ENCODE results near the gene PHF21B. TPM values are rescaled to one million over a fixed set of nuclear protein-coding genes. Genes with fewer than 3 reads are reported as not detected.
"Not testable (repeated sequence)": the region's sequence is repeated elsewhere in the genome, so short reads cannot be mapped to it uniquely, and the experiment has no call there.

Gene PHF21B
- total RNA-seq, 2 experiments from 2014 or later = not detected

GRCh38 chr22:44925465-44926123 lies 84.2 kb downstream of the PHF21B start:
- Mint-ChIP-seq H3K36me3 (ENCODE audit: low read depth) (no peaks in the 10 kb centered on the region), H3K9me3 (no peaks in the 10 kb centered on the region), H3K4me3 (no peak overlapping the region), H3K27me3 (ENCODE audit: low read depth) (no peaks in the 10 kb centered on the region), H3K27ac (no peak overlapping the region), H3K4me1 (ENCODE audit: low read depth) (no peaks in the 10 kb centered on the region)
- no peak for DNase-seq
- intact Hi-C loops (cut with micrococcal nuclease) = no loop called here
- CTCF ChIA-PET = no interaction called here

GRCh38 chr22:44924710-44925109 lies 85.1 kb downstream of the PHF21B start:
- no peak overlapping the region for H3K27ac Mint-ChIP-seq
- H3K27me3 Mint-ChIP-seq (ENCODE audit: low read depth) = no peaks in the 10 kb centered on the region
- no peaks in the 10 kb centered on the region for H3K9me3 Mint-ChIP-seq
- intact Hi-C loops (cut with micrococcal nuclease) = no loop called here
- no peaks in the 10 kb centered on the region for H3K36me3 Mint-ChIP-seq (ENCODE audit: low read depth)
- CTCF ChIA-PET = no interaction called here
- H3K4me3 Mint-ChIP-seq = no peak overlapping the region
- H3K4me1 Mint-ChIP-seq (ENCODE audit: low read depth) = no peaks in the 10 kb centered on the region
- DNase-seq = no peak

- CTCF ChIA-PET = no interaction called here
- intact Hi-C loops (cut with micrococcal nuclease) = no loop called here
- Mint-ChIP-seq H3K36me3 (ENCODE audit: low read depth) (no peaks in the 10 kb centered on the region), H3K4me1 (ENCODE audit: low read depth) (no peaks in the 10 kb centered on the region), H3K4me3 (no peak overlapping the region), H3K9me3 (no peaks in the 10 kb centered on the region), H3K27me3 (ENCODE audit: low read depth) (no peaks in the 10 kb centered on the region), H3K27ac (no peak overlapping the region)
- no peak for DNase-seq
Measured at GRCh38 chr22:44924098-44924497, 85.7 kb downstream of the PHF21B start.

- H3K27ac Mint-ChIP-seq; H3K4me1 Mint-ChIP-seq (ENCODE audit: low read depth); CTCF ChIA-PET; H3K27me3 Mint-ChIP-seq (ENCODE audit: low read depth); DNase-seq; H3K4me3 Mint-ChIP-seq; H3K36me3 Mint-ChIP-seq (ENCODE audit: low read depth); H3K9me3 Mint-ChIP-seq; intact Hi-C loops (cut with micrococcal nuclease): not testable (repeated sequence)
Measured at GRCh38 chr22:44921766-44922165, 88.0 kb downstream of the PHF21B start.

- Mint-ChIP-seq H3K4me1 (ENCODE audit: low read depth) (no peaks in the 10 kb centered on the region), H3K9me3 (no peaks in the 10 kb centered on the region), H3K27ac (no peak overlapping the region), H3K27me3 (ENCODE audit: low read depth) (no peaks in the 10 kb centered on the region), H3K4me3 (no peak overlapping the region), H3K36me3 (ENCODE audit: low read depth) (no peaks in the 10 kb centered on the region)
- CTCF ChIA-PET = no interaction called here
- intact Hi-C loops (cut with micrococcal nuclease) = no loop called here
- DNase-seq = no peak
Measured at GRCh38 chr22:44920183-44920582, 89.6 kb downstream of the PHF21B start.

- intact Hi-C loops (cut with micrococcal nuclease) = no loop called here
- no peak overlapping the region for H3K4me3 Mint-ChIP-seq
- H3K9me3 Mint-ChIP-seq = no peaks in the 10 kb centered on the region
- H3K27ac Mint-ChIP-seq = no peak overlapping the region
- no peak for DNase-seq
- CTCF ChIA-PET = interaction anchor here (0.5 to 0.7 kb wide), 2 partner anchors 404 to 1217 kb away, joined by 3 read pairs; no protein-coding TSS in a partner anchor
- H3K4me1 Mint-ChIP-seq (ENCODE audit: low read depth) = no peaks in the 10 kb centered on the region
- no peaks in the 10 kb centered on the region for H3K36me3 Mint-ChIP-seq (ENCODE audit: low read depth)
- no peaks in the 10 kb centered on the region for H3K27me3 Mint-ChIP-seq (ENCODE audit: low read depth)
Measured at GRCh38 chr22:44919691-44920090, 90.1 kb downstream of the PHF21B start.

GRCh38 chr22:44918925-44919392 lies 90.8 kb downstream of the PHF21B start:
- H3K4me1 Mint-ChIP-seq (ENCODE audit: low read depth) = no peaks in the 10 kb centered on the region
- no peaks in the 10 kb centered on the region for H3K36me3 Mint-ChIP-seq (ENCODE audit: low read depth)
- no peak overlapping the region for H3K27ac Mint-ChIP-seq
- CTCF ChIA-PET = interaction anchor here (0.5 kb wide), 1 partner anchor 1216 kb away, joined by 3 read pairs; no protein-coding TSS in a partner anchor
- no peak for DNase-seq
- intact Hi-C loops (cut with micrococcal nuclease) = no loop called here
- no peaks in the 10 kb centered on the region for H3K27me3 Mint-ChIP-seq (ENCODE audit: low read depth)
- no peak overlapping the region for H3K4me3 Mint-ChIP-seq
- no peaks in the 10 kb centered on the region for H3K9me3 Mint-ChIP-seq

- DNase-seq = no peak
- intact Hi-C loops (cut with micrococcal nuclease) = no loop called here
- no peaks in the 10 kb centered on the region for H3K36me3 Mint-ChIP-seq (ENCODE audit: low read depth)
- no peak overlapping the region for H3K27ac Mint-ChIP-seq
- CTCF ChIA-PET = no interaction called here
- H3K27me3 Mint-ChIP-seq (ENCODE audit: low read depth) = no peaks in the 10 kb centered on the region
- no peaks in the 10 kb centered on the region for H3K4me1 Mint-ChIP-seq (ENCODE audit: low read depth)
- no peaks in the 10 kb centered on the region for H3K9me3 Mint-ChIP-seq
- no peak overlapping the region for H3K4me3 Mint-ChIP-seq
Measured at GRCh38 chr22:44918166-44918924, 91.5 kb downstream of the PHF21B start.

GRCh38 chr22:44917372-44918165 lies 92.2 kb downstream of the PHF21B start:
- Mint-ChIP-seq H3K9me3 (peaks cover under 1% of the 10 kb centered on the region), H3K36me3 (ENCODE audit: low read depth) (no peaks in the 10 kb centered on the region), H3K4me3 (no peak overlapping the region), H3K27ac (no peak overlapping the region), H3K27me3 (ENCODE audit: low read depth) (no peaks in the 10 kb centered on the region), H3K4me1 (ENCODE audit: low read depth) (no peaks in the 10 kb centered on the region)
- no peak for DNase-seq
- CTCF ChIA-PET = no interaction called here
- intact Hi-C loops (cut with micrococcal nuclease) = no loop called here

GRCh38 chr22:44916281-44917231 lies 93.2 kb downstream of the PHF21B start:
- Mint-ChIP-seq H3K9me3 (peaks cover 7% of the 10 kb centered on the region), H3K4me1 (ENCODE audit: low read depth) (no peaks in the 10 kb centered on the region), H3K4me3 (no peak overlapping the region), H3K27me3 (ENCODE audit: low read depth) (no peaks in the 10 kb centered on the region), H3K27ac (no peak overlapping the region), H3K36me3 (ENCODE audit: low read depth) (no peaks in the 10 kb centered on the region)
- intact Hi-C loops (cut with micrococcal nuclease) = no loop called here
- no peak for DNase-seq
- CTCF ChIA-PET = no interaction called here

- CTCF ChIA-PET = no interaction called here
- no peak for DNase-seq
- no peak overlapping the region for H3K27ac Mint-ChIP-seq
Measured at GRCh38 chr22:44915441-44915840, 94.4 kb downstream of the PHF21B start.

More at GRCh38 chr22:44915441-44915840, 94.4 kb downstream of the PHF21B start:
- intact Hi-C loops (cut with micrococcal nuclease) = no loop called here
- peaks cover 13% of the 10 kb centered on the region for H3K9me3 Mint-ChIP-seq
- H3K36me3 Mint-ChIP-seq (ENCODE audit: low read depth) = no peaks in the 10 kb centered on the region
- H3K4me1 Mint-ChIP-seq (ENCODE audit: low read depth) = no peaks in the 10 kb centered on the region
- no peaks in the 10 kb centered on the region for H3K27me3 Mint-ChIP-seq (ENCODE audit: low read depth)
- no peak overlapping the region for H3K4me3 Mint-ChIP-seq

Measured in activated naive CD4-positive, alpha-beta T cell treated with anti-CD3 and anti-CD28 coated beads for 36 hours (primary cell).